GM19043 (cell line): ENCODE results near the gene ZC3H15.
"Not testable (repeated sequence)": the region's sequence is repeated elsewhere in the genome, so short reads cannot be mapped to it uniquely, and the experiment has no call there.

Experiments used
- ATAC-seq: cut with Tn5 transposase; IDR thresholded peaks from one replicate; pipeline ENCODE4 v1.9.1; 2021; ENCODE audit warnings: low read depth; ENCODE audit not compliant: unreplicated experiment

ZC3H15 gene

GRCh38 chr2:186486651-186487647 is 889 bp downstream of the ZC3H15 start:
- no peak for ATAC-seq

- ATAC-seq: no peak
Measured at GRCh38 chr2:186493564-186494085, 7.6 kb downstream of the ZC3H15 start.

GRCh38 chr2:186496401-186496800 is 10.3 kb downstream of the ZC3H15 start:
- no peak for ATAC-seq

GRCh38 chr2:186497928-186498327 is 11.9 kb downstream of the ZC3H15 start:
- ATAC-seq: no peak

GRCh38 chr2:186498834-186499233 is 12.8 kb downstream of the ZC3H15 start:
- ATAC-seq: no peak

GRCh38 chr2:186503827-186504606 is 18.0 kb downstream of the ZC3H15 start:
- no peak for ATAC-seq

GRCh38 chr2:186508263-186508662 is 22.2 kb downstream of the ZC3H15 start:
- no peak for ATAC-seq

GRCh38 chr2:186515376-186515775 is 29.3 kb downstream of the ZC3H15 start:
- ATAC-seq: no peak

GRCh38 chr2:186516396-186516795 is 30.3 kb downstream of the ZC3H15 start:
- no peak for ATAC-seq

- no peak for ATAC-seq
Measured at GRCh38 chr2:186517090-186517489, 31.0 kb downstream of the ZC3H15 start.

- ATAC-seq: no peak
Measured at GRCh38 chr2:186518291-186518690, 32.2 kb downstream of the ZC3H15 start.

GRCh38 chr2:186518945-186519344 is 32.9 kb downstream of the ZC3H15 start:
- ATAC-seq: no peak

- not testable (repeated sequence) for ATAC-seq
Measured at GRCh38 chr2:186521570-186522153, 35.6 kb downstream of the ZC3H15 start.

- no peak for ATAC-seq
Measured at GRCh38 chr2:186522450-186522849, 36.4 kb downstream of the ZC3H15 start.

GRCh38 chr2:186523791-186524190 is 37.7 kb downstream of the ZC3H15 start:
- no peak for ATAC-seq

- no peak for ATAC-seq
Measured at GRCh38 chr2:186526281-186526680, 40.2 kb downstream of the ZC3H15 start.

GRCh38 chr2:186530314-186530713 is 44.3 kb downstream of the ZC3H15 start:
- no peak for ATAC-seq

- ATAC-seq: no peak
Measured at GRCh38 chr2:186531257-186531775, 45.3 kb downstream of the ZC3H15 start.

GRCh38 chr2:186532891-186533290 is 46.8 kb downstream of the ZC3H15 start:
- no peak for ATAC-seq

- ATAC-seq: no peak
Measured at GRCh38 chr2:186533717-186534116, 47.7 kb downstream of the ZC3H15 start.

GRCh38 chr2:186534406-186534805 is 48.3 kb downstream of the ZC3H15 start:
- ATAC-seq: no peak
